HG02981 (cell line): Measurements from ENCODE around the gene CCDC141.
A peak's percentile ranks its signal among the peaks of the same experiment; 100 is the strongest.
"Not testable (repeated sequence)": the region's sequence is repeated elsewhere in the genome, so short reads cannot be mapped to it uniquely, and the experiment has no call there.

Experiments
- ATAC-seq: cut with Tn5 transposase; IDR thresholded peaks from one replicate; pipeline ENCODE4 v1.9.1; 2021; ENCODE audit warnings: mild to moderate bottlenecking, moderate library complexity; ENCODE audit not compliant: unreplicated experiment

The CCDC141 gene, protein sequence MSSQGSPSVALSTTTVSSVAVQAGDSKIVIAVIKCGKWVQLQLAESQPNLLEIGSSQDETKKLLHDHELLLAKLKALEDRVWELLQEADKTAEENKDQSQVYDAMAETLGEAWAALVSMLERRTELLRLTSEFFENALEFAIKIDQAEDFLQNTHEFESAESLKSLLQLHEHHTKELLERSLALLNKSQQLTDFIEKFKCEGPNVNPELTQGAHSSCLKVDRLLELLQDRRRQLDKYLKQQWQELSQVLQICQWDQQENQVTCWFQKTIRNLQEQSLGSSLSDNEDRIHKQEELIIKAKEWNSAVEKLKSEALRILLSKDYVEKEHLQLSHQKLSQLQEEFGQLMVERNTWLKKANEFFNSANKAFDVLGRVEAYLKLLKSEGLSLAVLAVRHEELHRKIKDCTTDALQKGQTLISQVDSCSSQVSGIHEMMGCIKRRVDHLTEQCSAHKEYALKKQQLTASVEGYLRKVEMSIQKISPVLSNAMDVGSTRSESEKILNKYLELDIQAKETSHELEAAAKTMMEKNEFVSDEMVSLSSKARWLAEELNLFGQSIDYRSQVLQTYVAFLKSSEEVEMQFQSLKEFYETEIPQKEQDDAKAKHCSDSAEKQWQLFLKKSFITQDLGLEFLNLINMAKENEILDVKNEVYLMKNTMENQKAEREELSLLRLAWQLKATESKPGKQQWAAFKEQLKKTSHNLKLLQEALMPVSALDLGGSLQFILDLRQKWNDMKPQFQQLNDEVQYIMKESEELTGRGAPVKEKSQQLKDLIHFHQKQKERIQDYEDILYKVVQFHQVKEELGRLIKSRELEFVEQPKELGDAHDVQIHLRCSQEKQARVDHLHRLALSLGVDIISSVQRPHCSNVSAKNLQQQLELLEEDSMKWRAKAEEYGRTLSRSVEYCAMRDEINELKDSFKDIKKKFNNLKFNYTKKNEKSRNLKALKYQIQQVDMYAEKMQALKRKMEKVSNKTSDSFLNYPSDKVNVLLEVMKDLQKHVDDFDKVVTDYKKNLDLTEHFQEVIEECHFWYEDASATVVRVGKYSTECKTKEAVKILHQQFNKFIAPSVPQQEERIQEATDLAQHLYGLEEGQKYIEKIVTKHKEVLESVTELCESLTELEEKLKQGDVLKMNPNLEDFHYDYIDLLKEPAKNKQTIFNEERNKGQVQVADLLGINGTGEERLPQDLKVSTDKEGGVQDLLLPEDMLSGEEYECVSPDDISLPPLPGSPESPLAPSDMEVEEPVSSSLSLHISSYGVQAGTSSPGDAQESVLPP (N-terminal part only)

DNA sequence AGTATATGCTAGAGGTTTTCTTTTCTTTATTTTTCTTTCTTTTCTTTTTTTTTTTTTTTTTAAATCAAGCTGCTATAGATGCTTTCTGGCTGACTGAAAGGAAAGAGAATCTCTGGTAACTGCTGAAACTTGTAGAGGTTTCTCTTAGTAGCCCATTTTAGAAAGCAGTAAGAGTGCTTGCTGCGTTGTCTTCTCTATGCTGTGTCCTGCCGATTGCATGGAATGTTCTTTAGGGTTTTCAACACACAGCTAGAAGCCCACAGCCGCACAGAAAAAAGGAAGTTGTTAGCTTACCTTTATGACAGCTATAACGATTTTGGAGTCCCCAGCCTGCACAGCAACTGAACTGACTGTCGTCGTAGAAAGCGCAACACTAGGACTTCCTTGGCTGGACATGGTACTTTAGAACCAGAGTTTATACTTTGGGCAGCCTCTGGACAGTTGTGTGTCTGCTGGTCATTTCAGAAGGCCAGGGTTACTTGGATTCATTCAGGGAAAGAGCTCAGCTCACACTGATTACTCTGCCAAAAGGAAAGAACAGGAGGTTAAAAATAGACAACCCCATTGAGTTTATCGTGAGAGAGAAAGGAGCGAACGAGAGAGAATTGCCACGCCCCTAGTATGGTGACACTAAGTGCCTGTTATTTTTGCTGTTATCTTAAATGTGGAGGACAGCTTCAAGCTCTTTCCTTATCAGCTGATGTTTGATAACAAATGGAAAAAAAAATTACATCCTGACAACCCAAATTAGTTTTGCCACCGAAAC lies at the start of gene CCDC141:
Gene CCDC141 (minus strand): TSS at position 592 of the 766 bp plus-strand sequence. CDS start 196 bp downstream, at position 396.
- ATAC-seq: peak; percentile 55

DNA sequence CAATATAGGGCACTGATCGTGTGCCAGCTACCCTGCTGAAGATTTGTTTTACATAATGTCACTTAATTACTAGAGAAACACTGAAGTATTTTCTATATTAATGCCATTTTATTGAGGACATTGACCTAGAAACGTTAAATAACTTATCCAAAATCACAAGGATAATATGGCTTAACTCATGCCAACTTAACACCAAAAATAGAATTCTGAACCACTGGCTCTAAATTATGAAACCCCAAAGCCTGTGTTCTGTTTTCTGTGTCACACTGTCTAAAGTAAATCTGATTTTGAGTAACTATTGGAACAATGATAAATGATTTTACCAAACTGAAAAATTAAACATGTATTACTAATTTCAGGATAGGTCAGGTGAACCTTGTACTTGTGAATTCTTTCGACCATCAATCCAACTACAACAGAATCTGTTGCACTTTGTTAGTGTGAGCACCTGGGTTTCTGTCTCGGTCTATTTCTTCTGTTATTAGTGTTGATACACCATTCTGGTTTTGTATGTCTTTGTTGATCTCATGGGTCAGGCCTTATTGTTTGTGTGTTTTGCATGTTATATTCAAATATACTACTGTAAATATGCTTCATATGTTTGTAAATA lies 48.2 kb upstream of the CCDC141 start:
- ATAC-seq: no peak

- ATAC-seq: no peak
These were observed 47.2 kb upstream of the CCDC141 start for GRCh38 chr2:179097131-179097530.

DNA sequence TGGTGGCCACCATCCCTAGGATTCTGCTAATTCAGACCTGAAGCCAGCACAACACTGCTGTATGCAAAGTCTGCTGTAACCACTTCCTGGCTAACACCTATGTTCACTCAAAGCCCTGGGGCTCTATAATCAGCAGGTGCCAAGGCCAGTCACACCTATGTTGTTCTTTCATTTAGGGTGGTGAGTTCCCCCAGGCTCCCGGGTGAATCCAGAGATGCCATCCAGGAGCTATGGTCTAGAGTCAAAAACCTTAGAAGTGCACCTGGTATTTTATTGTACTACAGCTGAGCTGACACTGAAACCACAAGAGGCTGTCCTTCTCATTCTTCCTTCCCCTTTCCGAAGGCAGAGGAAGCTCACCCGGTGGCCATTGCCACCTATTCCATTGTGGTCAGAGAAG lies 46.2 kb upstream of the CCDC141 start:
- peak; percentile 98 for ATAC-seq

GRCh38 chr2:179092912-179093311 lies 43.0 kb upstream of the CCDC141 start:
- ATAC-seq: not testable (repeated sequence)

- ATAC-seq: no peak
These were observed 32.8 kb upstream of the CCDC141 start for GRCh38 chr2:179082697-179083096.

DNA sequence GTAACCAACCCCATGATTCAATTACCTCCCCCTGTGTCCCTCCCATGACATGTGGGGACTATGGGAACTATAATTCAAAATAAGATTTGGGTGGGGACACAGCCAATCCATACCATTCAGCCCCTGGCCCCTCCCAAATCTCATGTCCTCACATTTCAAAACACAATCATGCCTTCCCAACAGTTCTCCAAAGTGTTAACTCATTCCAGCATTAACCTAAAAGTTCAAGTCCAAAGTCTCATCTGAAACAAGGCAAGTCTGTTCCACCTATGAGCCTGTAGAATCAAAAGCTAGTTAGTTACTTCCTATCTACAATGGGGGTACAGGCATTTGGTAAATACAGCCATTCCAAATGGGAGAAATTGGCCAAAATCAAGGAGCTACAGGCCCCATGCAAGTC lies 32.0 kb upstream of the CCDC141 start:
- no peak for ATAC-seq

DNA sequence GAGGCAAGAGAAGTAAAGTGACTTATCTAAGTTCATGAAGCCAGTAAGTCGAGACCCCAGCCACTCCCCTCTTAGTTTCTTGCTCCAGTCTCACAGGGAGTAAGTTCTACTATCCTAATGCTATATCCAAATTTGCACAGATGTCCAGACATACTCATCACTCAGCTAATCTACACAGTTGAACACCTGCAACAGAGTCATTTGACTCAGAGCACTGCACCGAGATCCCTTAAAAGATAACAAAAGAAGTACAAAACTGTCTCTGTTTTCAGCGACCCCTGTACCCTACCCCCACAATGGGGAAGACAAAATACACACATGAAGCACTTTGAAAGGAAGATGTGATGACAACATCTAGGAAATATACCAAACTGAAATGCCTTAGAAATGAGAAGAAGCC lies 22.6 kb upstream of the CCDC141 start:
- ATAC-seq: no peak

- no peak for ATAC-seq
These were observed 21.9 kb upstream of the CCDC141 start for GRCh38 chr2:179071810-179072355.

GRCh38 chr2:179070895-179071294 lies 21.0 kb upstream of the CCDC141 start:
- ATAC-seq: no peak

DNA sequence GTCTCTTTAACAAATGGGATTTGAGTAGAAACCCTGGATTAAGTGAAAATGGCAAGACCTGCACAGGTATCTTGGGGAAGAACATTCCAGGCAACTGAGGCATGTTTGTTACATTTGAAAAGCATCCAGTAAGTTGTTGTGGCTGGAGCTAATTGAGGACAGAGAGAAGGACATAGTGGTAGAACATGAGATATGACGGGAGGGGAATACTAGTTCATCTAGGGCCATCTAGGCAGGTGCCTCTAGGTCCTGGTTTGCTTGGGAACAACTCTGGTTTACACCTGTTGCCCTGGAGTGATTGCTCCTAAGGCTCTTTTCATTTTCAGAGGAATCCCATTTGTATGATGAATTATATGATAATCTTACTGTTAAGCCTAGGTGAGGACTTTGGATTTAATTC lies 19.7 kb upstream of the CCDC141 start:
- no peak for ATAC-seq

GRCh38 chr2:179068991-179069643 lies 19.2 kb upstream of the CCDC141 start:
- no peak for ATAC-seq

DNA sequence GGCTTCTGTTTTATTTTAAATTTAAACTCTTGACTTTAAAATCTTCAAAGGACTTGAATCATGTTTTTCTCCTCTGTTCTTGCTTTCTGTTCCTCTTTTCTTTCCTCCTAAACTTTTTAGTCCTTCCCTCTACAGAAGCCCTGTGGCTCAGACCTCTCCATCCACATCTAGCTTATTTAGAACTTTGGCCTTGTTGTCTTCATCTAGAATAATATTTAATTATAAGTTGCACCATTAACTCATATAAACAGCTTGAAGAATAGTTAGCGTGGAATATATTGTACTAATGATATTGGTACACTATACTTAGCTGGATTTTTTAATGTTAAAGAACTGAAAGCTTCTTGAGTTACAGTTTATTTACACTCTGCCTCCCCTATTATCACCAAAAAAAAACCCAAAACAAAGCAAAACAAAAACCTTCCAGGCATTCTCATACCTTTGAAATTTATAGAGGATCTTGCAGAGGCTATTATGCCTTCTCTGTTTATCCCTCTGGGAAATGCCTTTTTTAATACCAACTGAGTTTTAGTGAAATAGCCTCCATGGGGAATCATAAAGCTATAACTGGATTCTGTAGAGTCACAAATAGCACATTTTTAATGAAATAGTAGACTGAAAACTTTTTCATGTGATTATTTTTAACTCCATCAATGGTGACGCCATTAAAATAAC lies 9.2 kb upstream of the CCDC141 start:
- ATAC-seq: no peak

- no peak for ATAC-seq
These were observed 7.8 kb upstream of the CCDC141 start for GRCh38 chr2:179057737-179058136.

DNA sequence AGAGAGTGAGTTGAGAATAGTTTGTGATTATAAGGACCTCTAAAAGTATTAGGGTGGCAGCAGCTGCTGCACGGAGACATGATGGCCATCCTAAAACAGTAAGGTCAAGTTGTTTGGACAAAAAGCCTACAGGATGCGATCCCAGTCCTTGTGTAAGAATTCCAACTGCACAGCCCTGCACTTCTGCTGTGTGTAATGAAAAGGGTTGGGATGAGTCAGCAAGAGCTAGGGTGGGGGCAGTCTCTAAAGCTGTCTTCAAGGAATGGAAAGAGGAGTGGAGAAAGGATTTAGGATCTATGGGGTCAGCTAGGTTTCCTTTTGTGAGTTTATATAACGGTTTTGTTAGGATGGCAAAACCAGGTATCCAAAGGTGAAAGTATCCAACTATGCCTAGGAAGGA lies 3.6 kb upstream of the CCDC141 start:
- ATAC-seq: not testable (repeated sequence)

DNA sequence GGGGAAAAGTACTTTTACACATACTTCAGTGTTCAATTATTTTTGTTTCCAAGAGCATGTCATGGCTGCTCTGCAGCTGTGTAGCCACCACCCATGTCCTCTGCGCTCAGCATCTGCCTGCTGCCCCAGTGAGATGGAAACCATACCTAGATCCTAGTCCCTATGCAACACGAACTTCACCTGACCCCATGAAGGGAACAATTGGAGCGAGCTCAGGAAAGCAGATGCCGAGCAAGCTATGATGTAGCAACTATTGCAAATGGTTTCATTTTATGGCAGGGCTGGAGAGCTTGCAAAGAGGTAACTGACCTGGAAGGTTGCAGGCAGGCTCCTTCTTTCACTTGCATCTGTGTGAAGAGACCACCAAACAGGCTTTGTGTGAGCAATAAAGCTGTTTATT lies 1.3 kb upstream of the CCDC141 start:
- ATAC-seq: no peak

GRCh38 chr2:179050755-179051154 lies 818 bp upstream of the CCDC141 start:
- ATAC-seq: no peak

DNA sequence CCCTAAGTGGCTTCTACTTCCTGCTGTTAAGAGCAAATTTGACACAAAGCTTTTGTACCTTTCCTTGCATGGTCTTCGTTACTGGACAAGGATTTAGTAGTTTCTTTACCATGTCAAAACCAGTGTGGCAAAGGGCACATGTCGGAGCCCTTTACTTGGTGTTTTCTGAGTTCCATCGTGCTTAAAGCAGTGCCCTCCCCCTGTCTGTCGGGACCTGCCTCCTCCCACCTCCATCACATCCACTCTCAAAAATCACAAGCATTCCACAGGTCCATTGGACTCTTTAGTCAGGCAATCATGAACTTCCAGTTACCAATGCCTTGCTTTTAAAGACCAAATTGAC lies 763 bp downstream of the CCDC141 start:
- peak; percentile 35 for ATAC-seq

- ATAC-seq: no peak
These were observed 1.8 kb downstream of the CCDC141 start for GRCh38 chr2:179048099-179048498.
